Activated T-helper 2 cell treated with anti-CD3 and anti-CD28 coated beads, Interferon-gamma antibody, Interleukin-2, Interleukin-4, amounts not matched to agents 10 μg/mL and 5 μg/mL and 100 μg/mL, durations not matched to agents 14 hours and 24 hours and 36 hours (primary cell): ENCODE data around the gene SORBS2. TPM values are rescaled to one million over a fixed set of nuclear protein-coding genes. Genes with fewer than 3 reads are reported as not detected.

ENCODE experiments used
- DNase-seq: peaks from one replicate; pipeline ENCODE4 v3.0.0; 2021; ENCODE audit warnings: low spot score
- H3K27ac Mint-ChIP-seq: one replicate; pipeline ENCODE4 v1.8.0; 2021; ENCODE audit warnings: mixed read lengths
- H3K27me3 Mint-ChIP-seq: one replicate; pipeline ENCODE4 v1.8.0; 2021; ENCODE audit warnings: low read depth, mixed read lengths
- H3K36me3 Mint-ChIP-seq: one replicate; pipeline ENCODE4 v1.8.0; 2021; ENCODE audit warnings: low read depth, mixed read lengths
- H3K4me1 Mint-ChIP-seq: one replicate; pipeline ENCODE4 v1.8.0; 2021; ENCODE audit warnings: low read depth, mixed read lengths
- H3K4me3 Mint-ChIP-seq: one replicate; pipeline ENCODE4 v1.8.0; 2021; ENCODE audit warnings: low read depth, mild to moderate bottlenecking, moderate library complexity, mixed read lengths
- H3K9me3 Mint-ChIP-seq: one replicate; pipeline ENCODE4 v1.8.0; 2021; ENCODE audit warnings: mixed read lengths
- intact Hi-C: fragments of 100-400 bp; cut with micrococcal nuclease; formaldehyde crosslinking; loops from one replicate; pipeline ENCODE4 v1.15.1; 2023
- total RNA-seq: library from RNA; stranded (reverse); gene quantifications from 2 replicates; pipeline ENCODE4 v1.2.3, GENCODE V29; 2022

The SORBS2 gene
- total RNA-seq, 1 donor from 2014 or later: not detected

DNA sequence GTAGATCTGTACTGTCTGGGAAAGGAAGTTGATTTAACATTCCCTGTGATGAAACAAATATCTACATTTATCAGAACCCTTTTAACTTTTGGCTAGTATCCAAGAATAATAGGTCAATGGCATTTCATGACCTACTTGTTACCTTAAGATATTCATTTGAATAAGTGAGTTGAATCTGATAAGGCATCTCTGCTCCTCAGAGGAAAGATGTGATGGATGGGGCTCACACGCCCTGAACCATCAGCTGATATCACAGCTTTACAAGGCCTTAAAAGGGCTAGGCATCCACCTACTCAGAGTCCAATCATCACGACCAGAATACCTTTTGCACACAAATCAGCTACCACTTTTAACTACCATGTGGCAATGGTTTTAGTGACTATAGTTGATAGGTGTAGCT lies 186.5 kb downstream of the SORBS2 start:
- no peak for DNase-seq

DNA sequence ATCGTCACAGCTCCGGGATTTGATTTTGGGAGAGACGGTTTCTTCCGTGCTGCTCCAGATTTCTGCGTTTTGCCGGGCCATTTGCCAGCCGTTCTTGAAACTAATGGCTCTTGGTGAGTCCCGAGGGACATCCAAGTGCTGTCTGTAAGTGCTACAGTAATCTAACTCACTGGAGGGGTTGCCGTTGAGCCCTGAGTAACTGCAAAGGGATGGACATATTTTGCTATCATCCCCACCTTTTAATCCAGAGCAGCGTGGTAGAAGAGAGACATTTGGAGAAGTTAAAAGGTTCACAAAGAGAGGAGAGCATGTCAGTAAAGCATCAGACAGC lies 187.8 kb downstream of the SORBS2 start:
- Mint-ChIP-seq H3K4me3 (no peak overlapping the region), H3K27me3 (no peaks in the 10 kb centered on the region), H3K27ac (no peak overlapping the region), H3K9me3 (no peaks in the 10 kb centered on the region), H3K36me3 (no peaks in the 10 kb centered on the region), H3K4me1 (no peaks in the 10 kb centered on the region)
- intact Hi-C loops: no loop called here
- no peak for DNase-seq

More for the DNA sequence above, 186.5 kb downstream of the SORBS2 start:
- H3K27me3 Mint-ChIP-seq: no peaks in the 10 kb centered on the region
- intact Hi-C loops: no loop called here
- H3K27ac Mint-ChIP-seq: no peak overlapping the region
- H3K4me3 Mint-ChIP-seq: no peak overlapping the region
- no peaks in the 10 kb centered on the region for H3K9me3 Mint-ChIP-seq
- H3K4me1 Mint-ChIP-seq: no peaks in the 10 kb centered on the region
- H3K36me3 Mint-ChIP-seq: no peaks in the 10 kb centered on the region

DNA sequence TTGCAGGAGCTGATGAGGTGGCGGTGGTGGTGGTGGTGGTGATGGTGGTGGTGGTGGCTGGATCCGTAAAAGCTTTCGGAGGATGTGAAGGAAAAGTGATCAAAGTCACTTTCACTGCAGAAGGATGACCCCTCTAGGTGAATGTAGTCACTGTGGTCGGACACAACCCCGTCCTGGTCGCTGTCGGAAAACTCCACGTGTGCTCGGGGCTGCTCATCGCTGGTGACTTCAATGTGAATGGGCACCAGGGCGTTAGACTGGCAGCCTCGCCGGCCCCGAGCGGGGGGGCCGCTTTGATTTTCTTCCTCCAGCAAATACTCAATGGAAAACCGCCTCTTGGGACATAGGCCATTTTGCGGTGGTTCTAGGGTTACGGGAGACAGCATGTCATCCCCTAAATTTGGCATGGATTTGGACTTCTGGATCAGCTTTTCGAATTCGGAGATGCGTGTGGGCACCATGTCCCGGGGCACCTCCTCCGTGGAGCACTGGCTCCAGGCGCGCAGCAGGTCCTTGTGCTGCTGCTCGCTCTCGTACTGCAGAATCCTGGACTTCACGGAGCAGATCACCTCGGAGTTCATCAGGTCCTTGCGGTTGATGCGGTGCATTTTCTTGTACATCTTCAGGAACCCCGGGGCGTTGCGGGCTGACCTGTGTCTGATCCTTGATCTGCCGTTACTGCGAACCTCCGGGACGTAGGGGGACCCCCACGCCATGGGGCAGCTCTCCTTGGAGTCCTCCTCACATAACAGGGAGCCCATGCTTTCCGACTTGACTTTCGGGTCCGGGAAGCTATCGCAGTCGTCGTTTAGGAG lies 188.3 kb downstream of the SORBS2 start:
- Mint-ChIP-seq H3K27ac (no peak overlapping the region), H3K9me3 (no peaks in the 10 kb centered on the region), H3K4me3 (no peak overlapping the region), H3K36me3 (no peaks in the 10 kb centered on the region), H3K27me3 (no peaks in the 10 kb centered on the region), H3K4me1 (no peaks in the 10 kb centered on the region)
- intact Hi-C loops: no loop called here
- DNase-seq: no peak

DNA sequence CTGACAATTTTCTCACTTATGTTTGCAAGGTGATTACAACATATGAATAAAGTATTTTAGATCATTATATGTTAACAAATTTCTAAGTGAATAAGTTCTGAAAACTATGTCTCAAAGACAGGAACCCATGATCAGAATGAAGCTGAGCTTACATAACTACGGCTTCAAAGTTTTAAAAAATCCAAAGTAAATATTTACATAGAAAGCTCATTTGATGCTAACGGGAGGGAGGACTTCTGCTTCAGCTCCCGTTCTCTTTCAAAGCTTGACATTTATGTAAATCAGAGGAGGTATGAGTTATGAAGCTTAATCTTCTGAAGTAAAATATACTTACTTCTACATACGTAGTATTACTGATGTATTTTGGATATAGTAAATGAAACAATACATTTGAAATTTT lies 203.8 kb downstream of the SORBS2 start:
- intact Hi-C loops: no loop called here
- Mint-ChIP-seq H3K4me3 (no peak overlapping the region), H3K27ac (no peak overlapping the region), H3K4me1 (no peaks in the 10 kb centered on the region), H3K9me3 (no peaks in the 10 kb centered on the region), H3K27me3 (peaks cover 6% of the 10 kb centered on the region), H3K36me3 (no peaks in the 10 kb centered on the region)
- no peak for DNase-seq

DNA sequence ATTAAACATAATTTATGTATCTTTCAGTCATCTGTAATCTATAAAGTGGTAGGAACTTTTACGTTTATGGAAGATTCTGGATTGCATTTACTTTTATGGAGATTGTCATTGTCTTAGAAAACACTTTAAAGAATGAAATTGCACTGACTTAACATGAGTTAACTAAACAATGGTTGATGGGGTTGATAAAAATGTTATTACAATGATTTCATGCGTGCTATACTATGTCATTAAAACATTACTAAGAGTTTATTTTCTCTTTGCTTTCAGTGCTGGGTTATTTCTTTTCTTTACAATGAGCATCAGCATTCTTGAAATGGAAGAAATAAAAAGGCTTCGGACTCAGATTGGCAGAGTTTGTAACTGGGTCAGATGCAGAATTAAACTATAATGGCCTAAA lies 209.6 kb downstream of the SORBS2 start:
- no peak overlapping the region for H3K4me3 Mint-ChIP-seq
- H3K4me1 Mint-ChIP-seq: no peaks in the 10 kb centered on the region
- H3K27me3 Mint-ChIP-seq: peaks cover 10% of the 10 kb centered on the region
- no peak for DNase-seq
- intact Hi-C loops: no loop called here
- H3K36me3 Mint-ChIP-seq: no peaks in the 10 kb centered on the region
- H3K9me3 Mint-ChIP-seq: no peaks in the 10 kb centered on the region
- H3K27ac Mint-ChIP-seq: no peak overlapping the region

DNA sequence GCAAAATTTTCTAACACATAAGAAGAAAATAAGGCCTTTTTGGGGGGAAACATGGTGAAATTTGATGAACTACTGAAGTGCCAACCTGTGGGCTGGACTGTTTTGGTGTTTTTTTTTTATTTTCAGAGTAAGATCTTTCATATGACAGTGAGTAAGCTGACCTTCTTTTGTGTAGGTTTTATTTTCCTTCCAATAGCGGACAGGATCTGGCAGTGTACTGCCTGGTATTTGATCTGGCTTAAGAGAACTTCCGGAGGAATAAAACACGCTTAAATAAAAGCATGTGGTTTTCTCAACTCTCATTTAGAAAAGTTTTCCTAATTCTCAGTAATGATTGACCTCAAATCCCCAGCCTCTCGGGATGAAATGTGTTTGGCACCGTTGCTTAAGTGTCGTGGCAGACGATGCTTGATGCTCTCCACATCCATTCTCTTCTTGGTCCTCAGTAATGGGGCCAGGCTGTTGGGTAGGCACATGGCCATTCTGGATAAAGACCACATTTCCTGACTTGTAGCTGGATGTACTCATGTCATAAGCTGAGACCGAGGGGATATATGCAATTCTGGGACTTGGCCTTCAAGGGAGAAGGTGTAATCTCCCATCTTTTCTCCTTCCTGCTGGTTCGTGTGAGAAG lies 211.1 kb downstream of the SORBS2 start:
- intact Hi-C loops: no loop called here
- no peaks in the 10 kb centered on the region for H3K9me3 Mint-ChIP-seq

DNA sequence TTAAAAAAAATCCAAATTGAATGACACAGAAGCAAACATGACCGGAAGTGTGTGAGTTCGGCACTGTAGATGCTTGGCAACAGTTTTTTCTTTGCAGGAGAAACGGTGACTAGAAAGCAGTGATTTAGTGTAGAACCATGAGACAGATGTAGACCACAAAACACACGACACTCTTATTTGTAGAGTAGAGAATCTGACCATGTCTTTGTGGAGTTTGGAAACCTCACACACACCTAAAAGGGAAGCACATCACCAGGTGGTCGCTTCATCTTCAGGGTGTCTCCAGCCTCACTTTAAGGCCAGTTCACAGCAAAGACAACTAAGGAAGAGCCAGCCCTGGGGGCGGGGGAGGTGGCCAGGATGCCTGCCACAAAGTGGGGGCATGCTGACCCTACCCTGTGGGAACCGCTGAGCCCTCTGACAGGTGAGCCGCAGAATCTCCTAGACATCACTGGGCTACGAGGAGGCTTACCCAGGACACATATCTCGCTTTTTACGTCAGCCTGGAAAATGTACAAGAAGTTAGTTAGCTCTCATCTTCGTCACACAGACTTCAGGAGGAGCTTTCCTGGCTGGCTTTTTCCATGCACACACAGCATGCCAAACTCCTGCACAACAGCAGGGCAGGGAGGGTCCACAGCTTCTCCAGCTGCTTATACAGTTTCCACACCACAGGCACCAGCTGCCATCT lies 212.3 kb downstream of the SORBS2 start:
- Mint-ChIP-seq H3K9me3 (no peaks in the 10 kb centered on the region), H3K27ac (no peak overlapping the region), H3K27me3 (peaks cover 17% of the 10 kb centered on the region), H3K4me3 (no peak overlapping the region), H3K4me1 (no peaks in the 10 kb centered on the region), H3K36me3 (no peaks in the 10 kb centered on the region)
- DNase-seq: no peak
- intact Hi-C loops: no loop called here

More for the DNA sequence above, 211.1 kb downstream of the SORBS2 start:
- H3K27ac Mint-ChIP-seq: no peak overlapping the region
- H3K27me3 Mint-ChIP-seq: peaks cover 13% of the 10 kb centered on the region
- H3K36me3 Mint-ChIP-seq: no peaks in the 10 kb centered on the region
- no peaks in the 10 kb centered on the region for H3K4me1 Mint-ChIP-seq
- no peak for DNase-seq
- H3K4me3 Mint-ChIP-seq: no peak overlapping the region

DNA sequence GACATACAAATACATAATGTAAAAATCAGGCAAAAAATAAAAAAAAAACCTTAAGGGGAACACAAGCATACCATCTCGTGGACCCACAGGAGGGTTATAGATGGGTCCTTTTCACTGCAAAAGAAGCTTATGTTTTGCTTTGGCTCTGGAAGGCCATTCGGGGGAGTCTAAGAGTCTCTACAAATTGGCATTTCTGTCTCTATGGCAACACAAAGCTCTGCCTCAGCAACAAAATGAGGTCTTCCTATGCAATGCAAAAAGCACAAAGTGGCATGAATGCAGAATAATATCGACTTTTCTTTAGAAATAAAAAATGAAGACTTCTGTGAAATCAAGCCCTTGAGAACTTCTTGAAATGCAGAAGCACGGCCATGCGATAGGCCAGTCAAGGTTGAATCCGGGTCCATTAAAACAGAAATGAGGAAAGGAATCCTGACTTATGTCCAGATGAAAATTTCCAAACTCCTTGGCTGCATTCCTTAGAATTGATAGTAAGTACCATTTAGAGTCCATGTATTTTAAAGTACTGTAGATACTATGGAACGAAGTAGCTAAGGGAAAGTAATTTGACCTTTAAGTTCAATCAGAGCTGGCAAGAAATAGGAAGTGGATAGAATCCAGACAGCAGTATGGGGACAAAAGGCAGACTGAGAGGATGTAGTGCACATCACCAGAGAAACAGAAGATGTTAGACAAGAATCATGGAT lies 213.0 kb downstream of the SORBS2 start:
- no peaks in the 10 kb centered on the region for H3K36me3 Mint-ChIP-seq
- intact Hi-C loops: no loop called here
- no peak overlapping the region for H3K4me3 Mint-ChIP-seq
- no peak overlapping the region for H3K27ac Mint-ChIP-seq
- H3K4me1 Mint-ChIP-seq: no peaks in the 10 kb centered on the region
- H3K9me3 Mint-ChIP-seq: no peaks in the 10 kb centered on the region
- no peak for DNase-seq
- H3K27me3 Mint-ChIP-seq: peaks cover 16% of the 10 kb centered on the region

DNA sequence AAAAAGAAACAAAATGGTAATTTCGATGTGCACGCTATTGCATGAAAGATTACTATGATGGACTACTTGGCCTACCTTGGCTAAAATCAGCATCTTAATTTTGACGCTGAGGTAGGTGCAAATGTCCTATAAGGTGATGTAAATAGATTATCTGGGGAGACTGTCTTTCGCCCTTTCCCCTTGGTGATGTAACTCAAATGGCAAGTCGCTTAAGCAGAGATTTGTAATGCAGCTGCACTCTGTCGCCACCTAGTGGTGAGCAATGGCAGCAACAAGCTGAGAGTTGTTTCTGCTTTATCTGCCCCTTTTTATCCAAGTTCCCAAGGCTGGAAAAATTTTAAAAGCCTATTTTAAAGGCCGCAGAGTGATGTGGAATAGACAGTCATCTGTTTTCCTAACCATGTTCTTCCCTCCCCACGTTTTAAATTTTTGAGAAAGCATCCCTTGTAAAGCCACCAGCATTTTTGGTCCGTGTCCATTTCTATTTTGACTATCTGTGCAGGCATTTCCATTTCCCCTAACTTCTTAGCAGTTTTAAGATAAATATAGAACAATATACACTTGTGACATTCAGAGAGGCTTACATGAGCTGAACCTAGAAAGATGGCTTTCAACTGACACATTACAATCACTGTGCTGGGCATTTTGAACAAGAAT lies 214.3 kb downstream of the SORBS2 start:
- H3K4me3 Mint-ChIP-seq: no peak overlapping the region
- no peaks in the 10 kb centered on the region for H3K36me3 Mint-ChIP-seq
- intact Hi-C loops: loop anchor here (2.0 kb wide), 1 partner anchor 127 kb away; the partner anchor contains the start of gene CCDC110
- H3K9me3 Mint-ChIP-seq: no peaks in the 10 kb centered on the region
- H3K27me3 Mint-ChIP-seq: peaks cover 14% of the 10 kb centered on the region
- peak; percentile 35 for DNase-seq
- no peak overlapping the region for H3K27ac Mint-ChIP-seq
- H3K4me1 Mint-ChIP-seq: no peaks in the 10 kb centered on the region

DNA sequence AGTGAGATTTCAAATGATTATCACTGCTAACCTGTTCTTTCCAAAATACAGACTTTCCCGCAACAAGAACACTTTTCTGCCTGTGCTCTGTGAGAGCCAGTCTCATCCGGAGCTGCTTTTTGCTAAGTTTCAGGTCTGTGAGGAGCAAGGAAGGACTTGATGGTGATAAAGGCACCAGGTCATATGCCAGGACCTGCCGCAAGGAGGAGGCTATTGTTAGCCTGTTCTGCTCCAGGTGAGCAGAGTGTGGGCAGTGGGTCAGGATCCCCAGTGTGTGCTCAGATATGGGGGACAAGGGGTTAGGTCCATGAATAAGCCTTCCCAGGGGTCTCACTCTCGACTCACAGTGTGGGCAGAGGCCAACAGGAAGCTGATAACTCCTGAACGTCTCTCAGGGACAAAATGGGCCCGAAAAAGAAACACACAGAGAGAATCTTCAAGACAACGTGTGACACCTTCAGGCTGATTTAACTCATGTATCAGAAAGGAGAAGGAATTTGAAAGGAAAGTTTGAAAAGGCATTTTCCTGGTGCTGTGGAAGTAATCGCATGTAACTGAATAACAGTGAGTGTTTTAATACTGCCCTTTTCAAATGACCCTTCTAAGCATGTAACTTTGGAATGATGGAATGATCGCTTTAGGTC lies 219.0 kb downstream of the SORBS2 start:
- H3K27ac Mint-ChIP-seq: no peak overlapping the region
- no peak overlapping the region for H3K4me3 Mint-ChIP-seq
- H3K36me3 Mint-ChIP-seq: no peaks in the 10 kb centered on the region
- peaks cover 3% of the 10 kb centered on the region for H3K4me1 Mint-ChIP-seq
- peaks cover 24% of the 10 kb centered on the region for H3K27me3 Mint-ChIP-seq
- no peak for DNase-seq
- no peaks in the 10 kb centered on the region for H3K9me3 Mint-ChIP-seq
- intact Hi-C loops: no loop called here

DNA sequence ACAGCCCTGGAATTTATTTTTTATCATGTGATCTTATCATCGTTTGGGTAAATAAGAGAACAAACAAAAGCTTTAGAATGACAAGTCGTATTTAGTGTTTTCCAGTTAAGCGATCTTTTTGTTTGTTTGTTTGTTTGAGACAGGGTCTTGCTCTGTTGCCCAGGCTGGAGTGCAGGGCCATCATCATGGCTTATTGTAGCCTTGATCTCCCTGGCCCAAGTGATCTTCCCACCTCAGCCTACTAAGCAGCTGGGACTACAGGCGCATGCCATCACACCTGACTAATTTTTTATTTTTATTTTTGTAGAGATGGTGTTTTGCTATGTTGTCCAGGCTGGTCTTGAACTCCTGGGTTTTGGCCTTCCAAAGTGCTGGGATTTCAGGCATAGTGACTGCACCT lies 219.6 kb downstream of the SORBS2 start:
- Mint-ChIP-seq H3K27ac (no peak overlapping the region), H3K36me3 (no peaks in the 10 kb centered on the region), H3K9me3 (peaks cover 5% of the 10 kb centered on the region), H3K27me3 (peaks cover 26% of the 10 kb centered on the region), H3K4me1 (peaks cover 8% of the 10 kb centered on the region), H3K4me3 (no peak overlapping the region)
- intact Hi-C loops: no loop called here
- no peak for DNase-seq

DNA sequence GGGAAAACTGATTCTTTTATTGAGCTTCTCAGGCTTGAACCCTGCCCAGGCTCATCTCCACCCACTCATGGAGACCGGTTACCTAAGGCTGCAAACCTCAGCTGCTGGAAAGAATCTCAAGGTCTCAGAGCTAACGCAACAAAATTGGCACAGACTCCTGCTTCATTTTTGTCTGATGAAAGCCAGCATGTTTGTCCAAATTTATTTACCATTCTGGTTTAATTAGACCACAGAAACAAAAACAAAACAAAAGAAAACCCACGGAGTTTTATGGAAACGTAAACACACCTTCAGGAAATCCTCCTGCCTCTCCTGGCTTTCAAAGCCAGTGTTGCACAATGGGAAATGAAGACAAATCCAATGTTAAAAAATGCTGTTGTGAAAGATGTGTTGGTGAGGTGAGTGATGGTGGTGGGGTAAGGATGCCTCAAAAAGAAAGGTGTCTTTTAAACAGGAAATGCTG lies 220.3 kb downstream of the SORBS2 start:
- peaks cover 11% of the 10 kb centered on the region for H3K9me3 Mint-ChIP-seq
- no peaks in the 10 kb centered on the region for H3K36me3 Mint-ChIP-seq
- intact Hi-C loops: no loop called here
- no peak overlapping the region for H3K27ac Mint-ChIP-seq
- no peak for DNase-seq
- H3K4me1 Mint-ChIP-seq: peaks cover 15% of the 10 kb centered on the region
- H3K4me3 Mint-ChIP-seq: no peak overlapping the region
- H3K27me3 Mint-ChIP-seq: peaks cover 32% of the 10 kb centered on the region
